Measurements from ENCODE around the gene ST3GAL4.

ST3GAL4 gene

DNA sequence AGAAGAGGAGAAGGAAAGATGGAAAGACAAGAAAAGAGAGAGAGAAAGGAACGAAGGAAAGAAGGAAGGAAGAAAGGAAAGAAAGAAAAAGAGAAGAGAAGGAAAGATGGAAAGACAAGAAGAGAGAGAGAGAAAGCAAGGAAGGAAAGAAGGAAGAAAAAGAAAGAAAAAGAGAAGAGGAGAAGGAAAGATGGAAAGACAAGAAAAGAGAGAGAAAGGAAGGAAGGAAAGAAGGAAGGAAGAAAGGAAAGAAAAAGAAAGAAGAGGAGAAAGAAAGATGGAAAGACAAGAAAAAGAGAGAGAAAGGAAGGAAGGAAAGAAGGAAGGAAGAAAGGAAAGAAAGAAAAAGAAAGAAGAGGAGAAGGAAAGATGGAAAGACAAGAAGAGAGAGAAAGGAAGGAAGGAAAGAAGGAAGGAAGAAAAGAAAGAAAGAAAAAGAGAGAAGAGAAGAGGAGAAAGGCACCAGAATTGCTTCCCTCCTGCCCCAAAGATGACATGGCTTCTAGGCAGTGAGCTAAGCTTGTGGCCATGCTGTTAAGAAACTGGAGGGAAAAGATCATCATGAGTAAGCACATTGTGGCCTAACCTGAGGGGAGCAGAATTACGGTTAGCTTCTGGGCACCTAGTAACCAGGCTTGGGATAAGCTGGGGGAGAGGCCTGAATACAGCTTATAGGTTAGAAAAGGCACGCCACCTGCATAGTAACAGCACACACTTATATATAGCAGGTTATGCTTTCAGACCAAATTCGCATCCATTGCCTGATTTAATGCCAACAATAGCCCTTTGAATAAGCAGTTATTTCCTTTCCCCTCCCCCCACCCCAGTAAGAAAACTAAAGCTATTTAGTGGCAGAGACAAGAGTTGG, 2.3 kb upstream of the ST3GAL4 start:
- TF ChIP-seq, protein P1, sequence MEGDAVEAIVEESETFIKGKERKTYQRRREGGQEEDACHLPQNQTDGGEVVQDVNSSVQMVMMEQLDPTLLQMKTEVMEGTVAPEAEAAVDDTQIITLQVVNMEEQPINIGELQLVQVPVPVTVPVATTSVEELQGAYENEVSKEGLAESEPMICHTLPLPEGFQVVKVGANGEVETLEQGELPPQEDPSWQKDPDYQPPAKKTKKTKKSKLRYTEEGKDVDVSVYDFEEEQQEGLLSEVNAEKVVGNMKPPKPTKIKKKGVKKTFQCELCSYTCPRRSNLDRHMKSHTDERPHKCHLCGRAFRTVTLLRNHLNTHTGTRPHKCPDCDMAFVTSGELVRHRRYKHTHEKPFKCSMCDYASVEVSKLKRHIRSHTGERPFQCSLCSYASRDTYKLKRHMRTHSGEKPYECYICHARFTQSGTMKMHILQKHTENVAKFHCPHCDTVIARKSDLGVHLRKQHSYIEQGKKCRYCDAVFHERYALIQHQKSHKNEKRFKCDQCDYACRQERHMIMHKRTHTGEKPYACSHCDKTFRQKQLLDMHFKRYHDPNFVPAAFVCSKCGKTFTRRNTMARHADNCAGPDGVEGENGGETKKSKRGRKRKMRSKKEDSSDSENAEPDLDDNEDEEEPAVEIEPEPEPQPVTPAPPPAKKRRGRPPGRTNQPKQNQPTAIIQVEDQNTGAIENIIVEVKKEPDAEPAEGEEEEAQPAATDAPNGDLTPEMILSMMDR (IDR thresholded peaks at IDR 0.05; ENCODE audit: control insufficient read depth, extremely low read depth, insufficient read depth) = no peak
- no peak overlapping the region for H3K4me3 ChIP-seq (ENCODE audit: low read depth, low read length)
- no peak for DNase-seq (ENCODE audit: low read depth)

DNA sequence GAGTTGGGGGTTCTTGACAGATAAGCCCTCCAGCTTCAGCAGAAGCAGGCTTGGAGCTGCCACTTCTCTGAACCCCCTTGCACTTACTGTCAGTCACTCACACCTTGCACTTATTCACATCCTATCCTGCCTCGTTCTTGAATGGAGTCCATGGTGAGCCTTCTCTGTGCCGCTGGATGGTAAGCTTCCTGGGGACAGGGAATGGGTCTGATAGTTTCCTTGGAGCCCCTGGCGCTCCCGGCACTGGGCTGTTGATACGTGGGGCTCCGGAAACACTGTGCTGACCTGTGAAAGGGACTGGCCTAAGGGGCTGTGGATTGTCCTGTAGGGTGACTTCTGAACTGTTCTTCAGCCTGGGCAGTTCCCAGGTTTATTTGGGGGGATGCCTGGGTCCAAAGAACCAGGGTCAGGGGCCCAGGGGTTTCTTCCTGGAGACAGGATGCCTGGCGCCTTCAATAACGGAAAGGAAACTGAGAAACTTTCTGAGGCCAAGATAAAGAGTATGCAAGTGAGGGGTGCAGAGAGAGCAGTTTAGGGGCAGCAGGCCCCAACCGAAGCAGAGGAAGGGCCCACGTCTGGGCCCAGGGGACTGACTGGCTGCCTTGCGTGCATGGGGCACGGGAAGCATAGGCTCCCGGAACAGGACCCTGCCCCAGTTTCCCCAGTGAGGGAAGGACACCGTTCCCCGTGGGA, 709 bp upstream of the ST3GAL4 start:
- peak overlapping the region; percentile 91 for H3K4me3 ChIP-seq (ENCODE audit: low read depth, low read length)
- TF ChIP-seq, protein P1 (IDR thresholded peaks at IDR 0.05; ENCODE audit: control insufficient read depth, extremely low read depth, insufficient read depth) = no peak
- DNase-seq (ENCODE audit: low read depth) = no peak

DNA sequence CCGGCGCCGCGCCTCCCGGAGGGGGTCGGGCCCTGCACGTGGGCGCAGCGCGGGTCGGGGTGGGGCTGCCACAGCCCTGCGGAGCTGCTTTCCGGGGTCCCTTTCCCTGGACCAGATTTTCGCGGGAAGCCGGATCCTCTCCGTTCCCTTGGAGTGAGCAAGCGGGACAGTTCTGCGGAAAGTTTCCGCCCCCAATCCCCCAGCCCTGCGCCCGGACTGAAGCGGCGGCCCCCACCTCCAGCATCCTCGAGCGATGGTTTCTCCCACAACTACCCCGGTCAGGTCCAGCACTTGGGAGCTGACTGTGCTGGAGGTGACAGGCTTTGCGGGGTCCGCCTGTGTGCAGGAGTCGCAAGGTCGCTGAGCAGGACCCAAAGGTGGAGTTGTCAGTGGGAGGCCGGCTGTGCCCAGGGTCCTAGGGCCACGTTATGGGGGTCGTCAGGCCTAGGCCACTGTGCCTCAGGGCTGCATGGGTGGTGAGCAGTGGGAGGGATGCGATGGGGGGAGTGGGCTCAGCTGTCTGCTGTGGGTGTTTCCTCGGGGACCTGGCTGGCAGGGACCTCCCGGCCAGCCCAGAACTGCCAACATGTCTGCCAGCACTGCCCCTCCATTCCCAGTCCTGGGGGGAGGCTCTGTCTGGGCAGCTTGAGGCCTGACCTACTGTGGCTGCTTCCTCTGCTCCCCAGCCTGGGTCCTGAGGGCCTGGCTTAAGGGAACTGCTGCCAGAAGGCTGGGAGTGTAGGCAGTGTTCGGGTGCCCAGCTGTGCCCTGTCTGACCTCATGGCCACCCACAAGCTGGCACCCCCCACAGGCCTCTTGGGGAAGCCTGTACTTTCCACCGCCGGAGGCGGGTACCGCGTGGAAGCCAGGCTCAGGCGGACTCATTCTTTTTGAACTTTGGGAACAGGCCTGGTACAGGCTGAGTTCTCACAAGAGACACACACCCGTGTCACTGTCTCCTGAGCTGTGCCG, 726 bp downstream of the ST3GAL4 start:
- no peak for DNase-seq (ENCODE audit: low read depth)
- TF ChIP-seq, protein P1 (IDR thresholded peaks at IDR 0.05; ENCODE audit: control insufficient read depth, extremely low read depth, insufficient read depth) = no peak
- peak overlapping the region; percentile 91 for H3K4me3 ChIP-seq (ENCODE audit: low read depth, low read length)

DNA sequence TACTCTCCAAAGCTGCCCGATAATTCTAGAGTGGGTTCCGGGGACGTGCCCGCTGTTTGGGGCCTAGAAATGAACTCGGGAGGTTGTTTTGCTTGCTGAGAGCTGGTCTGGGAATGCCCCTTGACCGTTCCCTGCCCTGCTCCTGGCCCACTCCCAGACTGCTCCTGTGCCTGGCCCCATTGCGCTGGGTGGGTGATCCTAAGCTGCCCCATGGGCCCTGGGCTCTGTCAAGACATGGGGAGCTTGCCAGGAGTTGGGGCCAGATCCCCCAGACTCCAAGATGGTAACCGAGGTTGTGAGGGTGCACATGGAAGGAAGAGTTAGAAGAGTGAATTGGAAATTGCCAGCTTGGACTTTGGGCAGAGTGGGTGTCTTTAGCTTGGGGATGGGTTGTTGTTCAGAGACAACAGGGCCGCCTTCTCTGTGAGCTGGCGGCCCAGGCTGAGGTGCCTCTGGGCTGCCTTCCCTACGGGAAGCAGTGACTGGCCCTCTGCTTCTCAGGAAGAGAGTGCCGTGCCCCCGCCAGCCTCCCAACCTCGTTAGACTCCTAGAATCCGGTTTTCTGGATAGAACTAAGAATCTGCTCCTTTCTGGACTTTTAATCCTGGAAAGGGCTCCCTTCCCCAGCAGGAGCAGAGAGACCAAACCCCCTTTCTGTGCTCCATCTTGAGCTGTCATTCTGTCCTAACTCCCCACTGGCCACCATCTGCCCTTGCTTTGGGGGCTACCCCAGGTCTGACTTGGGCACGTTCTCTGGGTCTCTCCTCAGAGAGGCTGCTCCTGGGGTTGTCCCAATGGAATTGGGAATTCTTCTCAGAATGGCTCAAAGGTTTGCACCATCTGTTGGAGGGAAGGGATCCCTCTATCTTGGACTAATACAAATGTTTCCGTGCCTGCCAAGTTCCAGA, 1.8 kb downstream of the ST3GAL4 start:
- no peak overlapping the region for H3K4me3 ChIP-seq (ENCODE audit: low read depth, low read length)
- TF ChIP-seq, protein P1 (IDR thresholded peaks at IDR 0.05; ENCODE audit: control insufficient read depth, extremely low read depth, insufficient read depth) = no peak

DNA sequence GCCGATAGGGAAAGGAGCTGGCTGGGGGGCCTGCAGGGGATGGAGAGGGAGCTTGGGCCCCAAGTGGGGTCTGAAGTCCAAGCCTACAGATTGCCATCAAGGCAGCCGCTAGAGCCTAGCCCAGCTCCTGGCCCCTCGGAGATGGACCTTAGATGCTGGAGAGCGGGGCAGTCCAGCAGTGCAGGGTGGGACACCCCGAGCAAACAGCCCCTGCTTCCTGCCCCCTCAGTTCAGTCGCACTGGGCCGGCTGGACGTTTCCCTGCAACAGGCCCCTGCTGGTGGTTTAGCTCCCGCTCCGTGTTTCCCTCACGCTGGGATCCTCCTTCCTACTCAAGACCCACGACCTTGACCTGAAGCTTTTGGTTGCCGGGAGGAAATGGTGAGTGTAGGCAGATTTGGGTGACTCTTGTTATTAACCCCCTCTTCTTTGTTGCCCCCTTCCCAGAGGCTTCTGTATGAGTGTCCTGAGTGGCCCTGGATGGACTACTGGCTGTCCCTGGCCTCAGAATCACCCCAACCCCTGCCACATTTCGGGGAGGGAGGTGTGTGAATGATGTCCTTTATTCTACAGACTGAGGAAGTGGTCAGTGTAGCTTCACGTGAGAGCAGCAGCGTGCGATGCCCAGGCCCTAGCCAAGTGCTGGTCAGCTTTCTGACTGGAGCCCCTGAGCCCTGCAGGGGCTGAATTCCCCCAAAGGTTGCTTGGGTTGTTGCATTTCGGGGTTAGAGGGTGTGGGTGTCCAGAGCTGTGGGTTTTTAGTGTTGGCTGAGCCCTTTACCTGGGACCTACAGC, 2.7 kb downstream of the ST3GAL4 start:
- no peak overlapping the region for H3K4me3 ChIP-seq (ENCODE audit: low read depth, low read length)
- DNase-seq (ENCODE audit: low read depth) = no peak
- TF ChIP-seq, protein P1 (IDR thresholded peaks at IDR 0.05; ENCODE audit: control insufficient read depth, extremely low read depth, insufficient read depth) = no peak

More for the DNA sequence above, 1.8 kb downstream of the ST3GAL4 start:
- DNase-seq (ENCODE audit: low read depth) = no peak
